HG03159 (cell line): ENCODE measurements around the gene ZNF620.
"Not testable (repeated sequence)": the region's sequence is repeated elsewhere in the genome, so short reads cannot be mapped to it uniquely, and the experiment has no call there.

Experiments used
- ATAC-seq: cut with Tn5 transposase; IDR thresholded peaks from one replicate; pipeline ENCODE4 v1.9.1; 2021; ENCODE audit warnings: mild to moderate bottlenecking, moderate library complexity; ENCODE audit not compliant: unreplicated experiment

The ZNF620 gene

DNA sequence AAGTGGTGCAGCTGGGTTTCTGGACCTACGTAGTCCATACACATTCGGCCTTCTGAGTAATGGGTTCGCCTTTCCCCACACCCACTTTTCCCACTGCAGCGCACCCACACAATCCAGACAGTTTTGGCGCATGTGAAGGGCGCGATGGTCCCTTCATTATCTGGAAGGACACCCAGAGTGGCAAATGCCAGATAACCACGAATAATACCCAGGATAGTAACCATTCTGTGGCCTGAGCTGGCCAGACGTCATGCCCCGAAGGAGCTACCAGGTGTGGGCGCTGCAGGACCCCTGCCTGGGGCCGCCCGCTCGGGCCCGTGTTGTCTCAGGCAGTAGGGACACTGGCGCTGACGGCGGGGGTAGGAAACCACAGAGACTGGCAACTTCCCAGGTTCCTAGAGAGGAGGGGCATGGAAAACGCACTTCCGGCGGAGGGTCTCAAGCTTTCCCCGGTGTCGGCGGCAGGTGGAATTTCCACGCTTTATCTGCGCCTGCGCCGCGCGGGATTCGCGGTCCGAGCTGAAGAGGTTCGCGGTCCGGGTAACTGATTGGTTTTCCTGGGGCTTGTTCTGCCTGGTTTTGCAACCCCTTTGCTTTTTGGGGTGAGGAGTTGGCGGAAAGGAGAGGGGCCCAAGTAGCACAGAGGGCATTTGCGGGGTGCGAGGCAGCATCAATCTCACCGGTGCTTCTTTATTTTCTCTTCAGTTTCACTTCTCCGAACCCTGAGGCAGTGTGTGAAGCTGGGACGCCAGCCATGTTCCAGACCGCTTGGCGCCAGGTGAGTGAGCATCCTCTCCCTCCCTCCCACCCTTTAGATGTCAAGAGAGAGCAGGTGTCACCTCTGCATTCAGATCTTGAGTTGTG is at the start of gene ZNF620:
Gene ZNF620 (plus strand): TSS at position 441 of the 864 bp plus-strand sequence. CDS start 314 bp downstream, at position 755.
- ATAC-seq, result peak; percentile 81

DNA sequence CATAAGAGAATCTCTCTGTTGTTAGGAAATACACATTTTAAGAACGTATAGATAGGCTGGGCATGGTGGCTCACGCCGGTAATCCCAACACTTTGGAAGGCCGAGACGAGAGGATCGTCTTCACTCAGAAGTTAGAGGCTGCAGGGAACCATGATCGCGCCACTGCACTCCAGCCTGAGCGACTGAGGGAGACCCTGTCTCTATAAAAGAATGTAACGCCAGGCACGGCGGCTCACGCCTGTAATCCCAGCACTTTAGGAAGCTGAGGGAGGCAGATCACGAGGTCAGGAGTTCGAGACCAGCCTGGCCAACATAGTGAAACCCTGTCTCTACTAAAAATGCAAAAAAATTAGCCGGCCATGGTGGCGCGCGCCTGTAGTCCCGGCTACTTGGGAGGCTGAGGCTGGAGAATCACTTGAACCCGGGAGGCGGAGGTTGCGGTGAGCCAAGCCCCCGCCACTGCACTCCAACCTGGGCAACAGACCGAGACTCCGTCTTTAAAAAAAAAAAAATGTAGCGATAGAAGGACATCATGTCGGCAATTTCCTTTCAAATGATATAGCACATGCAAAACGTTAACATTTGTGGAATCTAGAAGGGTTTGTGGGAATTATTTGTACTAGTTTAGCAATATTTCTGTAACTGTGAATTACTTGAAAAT is 49.4 kb upstream of the ZNF620 start:
- ATAC-seq, result no peak

DNA sequence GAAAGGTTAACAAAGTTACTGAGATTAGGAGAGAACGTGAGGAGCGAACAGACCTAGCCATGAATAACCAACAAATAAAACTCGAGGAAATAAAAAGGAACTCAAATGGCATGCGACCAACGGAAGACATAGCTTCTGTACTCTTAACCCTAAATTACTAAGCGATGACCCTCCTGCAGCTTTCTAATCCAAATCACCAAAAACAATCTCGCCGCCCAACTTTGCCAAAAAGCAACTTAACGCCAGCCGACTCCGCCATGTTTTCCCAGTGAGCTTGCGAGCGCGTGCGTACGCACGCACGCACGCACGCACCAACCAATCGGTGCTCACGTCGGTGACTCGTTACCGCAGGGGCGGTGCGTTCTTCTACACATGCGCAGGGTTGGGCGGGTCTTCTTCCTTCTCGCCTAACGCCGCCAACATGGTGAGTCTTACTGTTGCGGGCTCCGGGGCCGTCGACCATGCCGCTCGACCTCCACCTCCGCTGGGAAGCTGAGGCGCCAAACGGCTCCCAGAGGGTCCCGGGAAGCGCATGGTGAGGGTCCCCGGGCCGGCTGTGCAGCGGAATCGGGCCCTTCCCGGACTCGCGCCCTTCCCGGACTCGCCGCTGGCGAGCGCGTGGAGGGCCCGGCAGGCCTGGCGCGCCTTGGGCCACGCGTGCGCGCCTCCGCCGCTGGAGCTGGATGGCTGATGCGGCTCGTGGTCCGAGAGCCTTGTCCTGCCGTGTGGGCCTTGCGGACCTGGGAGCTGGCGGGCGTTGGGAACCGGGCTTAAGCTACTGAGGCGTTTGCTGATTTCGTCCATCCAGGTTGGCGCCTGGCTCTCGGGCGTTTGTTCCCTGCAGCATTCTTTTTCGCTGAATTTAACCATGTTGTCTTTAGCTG is 48.7 kb upstream of the ZNF620 start, which contains the start of gene RPL14:
Gene RPL14 (plus strand): TSS at position 400 of the 884 bp plus-strand sequence. CDS start 133 bp downstream, at position 533.
- ATAC-seq, result peak; percentile 65

DNA sequence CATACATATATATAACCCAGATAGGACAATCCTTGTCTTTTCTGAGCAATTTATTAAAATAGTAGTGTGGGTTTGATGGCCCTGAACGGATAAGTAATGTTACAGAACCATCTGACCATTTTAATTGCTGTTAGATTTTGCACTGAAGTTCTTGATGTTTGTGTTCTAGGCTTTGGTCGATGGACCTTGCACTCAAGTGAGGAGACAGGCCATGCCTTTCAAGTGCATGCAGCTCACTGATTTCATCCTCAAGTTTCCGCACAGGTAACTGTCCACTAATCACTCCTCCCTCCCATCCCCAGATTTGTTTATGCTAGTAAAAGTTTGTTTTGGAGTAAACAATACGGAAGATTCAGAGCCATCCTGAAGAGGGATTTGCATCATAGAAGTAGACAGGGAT is 47.4 kb upstream of the ZNF620 start:
- no peak for ATAC-seq

DNA sequence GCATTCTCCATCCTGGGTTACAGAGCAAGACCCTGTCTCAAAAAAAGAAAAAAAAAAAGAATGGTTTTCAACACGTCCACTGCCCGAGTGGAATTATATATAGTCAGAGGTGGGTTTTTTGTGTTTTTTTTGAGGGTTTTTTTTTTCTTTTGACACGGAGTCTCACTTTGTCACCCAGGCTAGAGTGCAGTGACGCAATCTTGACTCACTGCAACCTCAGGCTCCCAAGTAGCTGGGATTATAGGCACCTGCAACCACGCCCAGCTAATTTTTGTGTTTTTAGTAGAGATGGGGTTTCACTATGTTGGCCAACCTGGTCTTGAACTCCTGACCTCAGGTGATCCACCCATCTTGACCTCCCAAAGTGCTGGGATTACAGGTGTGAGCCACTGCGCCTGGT is 45.4 kb upstream of the ZNF620 start:
- ATAC-seq, result not testable (repeated sequence)

DNA sequence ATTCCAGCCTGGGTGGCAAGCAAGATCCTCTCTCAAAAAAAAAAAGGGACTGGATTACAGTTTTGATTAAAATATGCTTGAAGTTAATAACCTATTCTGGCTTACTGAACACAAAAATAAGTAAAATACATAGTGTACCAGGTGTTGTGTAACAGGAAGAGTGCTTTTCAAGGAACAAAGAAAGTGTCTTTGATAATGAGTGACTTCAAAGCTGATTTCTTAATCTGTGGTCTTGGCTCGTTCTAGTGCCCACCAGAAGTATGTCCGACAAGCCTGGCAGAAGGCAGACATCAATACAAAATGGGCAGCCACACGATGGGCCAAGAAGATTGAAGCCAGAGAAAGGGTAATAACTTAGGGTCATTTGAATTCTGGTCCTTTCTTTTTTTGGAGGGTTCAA is 44.7 kb upstream of the ZNF620 start:
- no peak for ATAC-seq

DNA sequence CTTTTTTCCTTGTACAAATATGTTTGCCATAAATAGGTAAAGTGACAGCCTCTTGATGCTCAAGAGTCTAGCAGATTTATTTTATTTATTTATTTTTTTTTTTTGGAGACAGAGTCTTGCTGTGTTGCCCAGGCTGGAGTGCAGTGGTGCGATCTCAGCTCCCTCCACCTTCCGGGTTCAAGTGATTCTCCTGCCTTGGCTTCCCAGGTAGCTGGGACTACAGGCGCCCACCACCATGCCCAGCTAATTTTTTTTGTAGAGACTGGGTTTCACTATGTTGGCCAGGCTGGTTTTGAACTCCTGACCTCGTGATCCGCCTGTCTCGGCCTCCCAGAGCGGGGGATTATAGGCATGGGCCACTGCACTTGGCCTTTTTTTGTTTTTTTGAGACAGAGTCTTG is 43.0 kb upstream of the ZNF620 start:
- ATAC-seq, result not testable (repeated sequence)

DNA sequence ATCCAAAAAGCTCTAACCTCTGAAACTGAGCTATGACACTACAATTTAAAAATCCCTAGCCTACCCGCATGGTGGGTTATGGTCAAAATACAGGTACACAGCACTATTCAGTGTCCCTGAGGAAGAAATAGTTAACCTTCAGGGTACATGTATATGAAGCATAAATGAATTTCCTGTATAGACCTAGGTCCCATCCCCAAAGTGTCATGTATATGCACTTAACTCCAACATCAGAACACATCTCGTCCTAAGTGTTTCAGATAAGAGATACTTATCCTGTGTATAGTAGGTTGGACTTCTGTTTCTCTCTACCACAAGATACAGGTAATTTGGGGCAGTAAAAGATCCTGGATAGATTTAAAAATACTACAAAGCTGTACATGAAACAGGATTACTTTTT is 42.3 kb upstream of the ZNF620 start:
- ATAC-seq, result no peak

DNA sequence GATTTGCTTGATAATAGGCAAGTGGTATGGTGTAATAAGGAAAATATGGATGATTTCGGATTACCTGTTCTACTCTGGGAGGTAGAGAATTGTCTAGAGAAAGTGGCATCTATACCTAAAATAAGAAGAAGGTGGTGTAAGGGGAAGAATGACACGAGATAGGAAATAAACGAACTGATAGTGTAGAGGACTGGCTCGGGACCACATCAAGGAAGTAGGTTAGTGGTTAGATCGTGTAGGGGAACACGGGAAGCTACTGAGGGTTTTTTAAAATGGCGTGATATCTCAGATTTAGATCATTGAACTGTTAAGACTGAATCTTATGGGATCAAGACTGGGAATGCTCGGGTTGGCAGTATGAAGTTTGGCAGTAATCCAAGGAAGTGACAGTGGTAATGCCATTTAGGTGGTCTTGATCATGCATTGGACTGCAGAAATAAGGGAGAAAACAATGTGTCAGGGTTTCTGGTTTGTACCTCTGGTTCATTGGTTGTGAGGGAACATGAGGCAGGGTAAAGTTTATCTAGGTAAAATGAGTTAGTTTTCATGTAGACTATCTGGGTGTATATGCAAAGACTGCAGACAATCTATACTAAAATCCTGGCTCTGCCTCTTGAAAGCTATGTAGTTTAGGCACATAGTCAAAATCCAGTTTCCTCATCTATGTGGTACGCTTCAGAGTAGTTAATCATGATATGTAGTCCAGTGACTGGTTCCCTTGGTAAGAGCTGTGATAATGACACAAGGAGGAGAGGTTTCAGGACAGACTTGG is 41.3 kb upstream of the ZNF620 start:
- no peak for ATAC-seq

DNA sequence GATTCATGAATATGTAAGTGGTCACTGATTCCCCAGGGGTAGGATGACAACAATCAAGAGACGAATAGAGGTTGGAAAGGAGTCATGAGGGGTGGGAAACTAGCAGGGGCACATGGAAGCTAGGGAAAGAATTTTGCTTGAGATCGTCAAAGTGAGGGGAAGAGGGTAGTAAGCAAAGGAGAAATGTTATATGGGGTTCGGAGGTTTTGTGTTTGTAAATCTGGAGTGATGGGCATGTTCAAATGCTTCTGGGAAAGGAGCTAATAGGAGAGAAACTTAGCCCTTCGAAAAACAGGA is 40.8 kb upstream of the ZNF620 start:
- ATAC-seq, result no peak

DNA sequence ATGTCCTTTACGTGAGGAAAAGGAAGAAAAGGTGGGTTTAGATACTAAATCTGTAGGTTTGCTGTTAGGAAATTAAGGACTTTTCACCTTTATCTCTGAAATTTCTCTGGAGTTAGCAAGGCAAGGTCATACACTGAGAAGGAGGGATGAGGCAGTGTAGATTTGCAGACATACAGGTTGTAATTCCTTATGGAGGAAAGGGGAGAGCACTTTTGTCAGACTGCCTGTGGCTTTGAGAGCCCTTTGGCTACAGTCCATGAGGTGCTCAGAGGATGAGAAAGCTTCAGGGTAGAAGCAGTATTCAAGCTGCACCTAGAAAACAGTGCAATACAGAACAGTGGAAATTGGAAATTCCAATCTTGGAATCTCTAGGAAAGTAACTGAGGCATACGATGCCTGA is 40.4 kb upstream of the ZNF620 start:
- ATAC-seq, result no peak

DNA sequence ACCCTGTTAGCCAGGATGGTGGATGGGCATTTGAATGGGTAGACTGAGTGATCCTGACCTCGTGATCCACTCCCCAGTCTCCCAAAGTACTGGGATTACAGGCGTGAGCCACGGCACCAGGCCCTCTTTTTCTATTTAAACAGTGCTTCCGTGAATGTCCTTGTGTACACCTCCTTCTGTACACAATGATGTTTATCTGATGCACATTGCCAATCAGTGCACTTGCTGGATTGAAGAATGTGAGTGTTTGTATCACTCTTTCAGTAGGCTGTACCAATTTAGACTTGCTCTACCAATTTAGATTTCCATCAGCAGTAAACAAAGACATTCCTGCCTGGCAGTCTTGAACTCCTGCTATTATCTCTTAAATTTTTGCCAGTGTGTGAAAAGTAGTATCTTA is 37.8 kb upstream of the ZNF620 start:
- ATAC-seq, result no peak

DNA sequence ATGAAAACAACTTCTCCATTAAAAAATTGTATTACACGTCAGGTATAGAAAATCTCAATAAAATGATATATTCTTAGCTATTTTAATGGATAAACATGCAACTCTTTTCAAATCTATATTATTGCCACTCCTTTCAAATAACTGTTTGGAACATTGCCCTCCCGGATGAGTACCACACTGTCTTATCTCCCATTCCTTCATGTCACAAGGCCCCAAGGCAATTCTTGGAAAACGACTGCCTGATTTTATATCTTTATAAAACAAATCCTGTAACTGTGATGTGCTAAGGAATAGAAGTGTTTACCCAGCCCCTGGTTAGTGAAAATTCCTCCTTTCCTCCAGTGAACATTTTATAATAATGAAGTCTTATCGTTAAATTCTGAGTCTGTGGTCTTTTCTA is 35.1 kb upstream of the ZNF620 start:
- ATAC-seq, result no peak

DNA sequence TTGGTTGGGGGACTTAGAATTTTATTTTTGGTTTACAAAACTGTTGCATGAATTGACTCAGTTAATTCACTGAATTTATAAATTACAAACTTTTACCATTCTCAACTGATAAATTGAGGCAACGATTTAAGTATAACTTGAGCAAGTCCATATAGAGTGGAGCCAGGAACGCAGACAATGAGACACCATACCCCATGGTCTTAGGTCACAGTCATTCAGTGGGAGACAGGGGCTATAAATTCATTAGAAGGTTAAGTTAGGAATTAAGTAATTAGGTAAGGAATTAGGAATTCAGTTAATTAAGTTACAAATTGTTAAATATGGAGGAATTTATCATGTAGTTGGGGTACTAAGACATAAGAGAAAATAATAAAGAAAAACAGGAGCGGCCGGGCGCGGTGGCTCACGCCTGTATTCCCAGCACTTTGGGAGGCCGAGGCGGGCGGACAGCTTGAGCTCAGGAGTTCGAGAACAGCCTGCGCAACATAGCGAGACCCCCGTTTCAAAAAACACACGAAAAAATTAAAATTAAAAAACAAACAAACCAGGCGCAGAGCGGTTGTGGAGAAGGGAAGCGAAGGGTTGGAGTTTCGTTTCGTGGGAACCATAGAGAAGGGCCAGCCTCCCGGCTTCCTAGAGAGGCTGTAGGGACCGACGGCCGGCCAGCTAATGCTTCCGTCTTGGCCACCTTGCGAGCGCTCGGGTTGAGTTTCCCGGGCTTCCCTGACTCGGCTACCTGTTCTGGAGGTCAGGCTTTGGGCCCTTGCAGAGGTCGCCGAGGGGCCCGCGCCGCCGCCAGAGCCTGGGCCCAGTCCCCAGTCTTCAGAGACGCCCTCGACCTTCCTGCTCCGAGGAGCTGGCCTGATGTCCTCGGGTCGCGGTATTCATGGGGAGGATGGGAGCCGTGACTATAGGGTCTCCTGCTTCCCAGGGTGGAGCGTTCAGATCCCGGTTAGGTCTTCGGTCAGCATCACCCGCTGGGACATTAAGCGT is 29.1 kb upstream of the ZNF620 start, which contains the start of gene ZNF619:
Gene ZNF619 (plus strand): TSS at position 645 of the 993 bp plus-strand sequence. CDS start 858 bp downstream, outside the sequence.
- peak; percentile 72 for ATAC-seq

DNA sequence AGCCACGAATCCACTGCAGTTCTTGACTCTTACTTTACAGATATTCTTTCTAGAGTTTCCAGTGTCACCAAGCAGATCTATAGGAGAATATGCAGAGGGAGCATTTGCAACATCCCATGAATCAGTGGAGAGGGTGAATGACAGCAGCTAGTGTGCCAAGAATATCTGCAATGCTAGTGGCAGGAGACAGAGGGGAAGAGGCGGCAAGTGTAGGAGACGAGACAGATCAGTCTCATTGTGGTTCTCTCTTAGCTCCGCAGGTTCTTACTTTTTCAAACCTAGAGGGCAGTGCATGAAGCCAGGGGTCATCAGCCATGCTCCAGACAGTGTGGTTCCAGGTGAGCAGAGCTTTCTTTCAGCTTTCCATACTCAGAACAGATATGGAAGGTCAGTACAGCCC is 28.2 kb upstream of the ZNF620 start:
- ATAC-seq, result no peak

DNA sequence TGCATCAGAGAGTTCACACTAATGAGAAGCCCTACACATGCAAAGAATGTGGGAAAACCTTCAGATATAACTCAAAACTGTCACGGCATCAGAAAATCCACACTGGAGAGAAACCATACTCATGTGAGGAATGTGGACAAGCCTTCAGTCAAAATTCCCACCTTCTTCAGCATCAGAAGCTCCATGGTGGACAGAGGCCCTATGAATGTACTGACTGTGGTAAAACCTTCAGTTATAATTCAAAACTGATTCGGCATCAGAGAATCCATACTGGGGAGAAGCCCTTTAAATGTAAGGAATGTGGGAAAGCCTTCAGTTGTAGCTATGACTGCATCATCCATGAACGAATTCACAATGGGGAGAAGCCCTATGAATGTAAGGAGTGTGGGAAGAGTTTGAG is 18.7 kb upstream of the ZNF620 start:
- ATAC-seq, result no peak

DNA sequence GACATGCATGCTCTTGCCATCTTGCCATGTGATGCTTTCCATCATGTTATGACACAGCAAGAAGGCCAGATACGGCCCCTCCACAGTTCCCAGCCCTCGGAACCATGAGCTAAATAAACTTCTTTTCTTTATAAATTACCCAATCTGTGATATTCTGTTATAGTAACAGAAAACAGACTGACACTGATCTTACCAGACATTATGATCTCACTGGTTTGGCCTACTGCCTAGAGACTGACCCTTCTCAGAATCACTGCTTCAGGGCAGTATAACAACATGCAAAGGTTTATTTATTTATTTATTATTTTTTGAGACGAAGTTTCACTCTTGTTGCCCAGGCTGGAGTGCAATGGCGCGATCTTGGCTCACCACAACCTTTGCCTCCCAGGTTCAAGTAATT is 14.9 kb upstream of the ZNF620 start:
- no peak for ATAC-seq

DNA sequence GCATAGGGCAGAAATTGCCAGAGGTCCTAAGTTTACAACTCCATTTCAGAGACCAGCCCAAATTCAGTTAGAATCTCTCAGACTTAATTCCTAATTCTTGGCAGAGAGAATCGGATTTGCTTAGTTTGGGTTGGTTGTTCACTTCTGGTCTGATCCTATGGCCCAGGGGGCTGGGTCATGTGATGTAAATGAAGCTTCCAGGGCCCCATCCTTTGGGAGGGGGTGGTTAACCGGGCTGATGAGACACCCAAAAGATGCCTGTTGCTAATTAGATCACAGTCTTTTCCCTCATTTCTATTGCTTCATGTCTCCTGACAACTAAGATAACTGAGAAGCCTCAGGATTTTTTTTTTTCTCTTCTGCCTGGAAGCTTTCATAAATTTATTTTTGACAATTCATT is 11.1 kb upstream of the ZNF620 start:
- ATAC-seq, result no peak

DNA sequence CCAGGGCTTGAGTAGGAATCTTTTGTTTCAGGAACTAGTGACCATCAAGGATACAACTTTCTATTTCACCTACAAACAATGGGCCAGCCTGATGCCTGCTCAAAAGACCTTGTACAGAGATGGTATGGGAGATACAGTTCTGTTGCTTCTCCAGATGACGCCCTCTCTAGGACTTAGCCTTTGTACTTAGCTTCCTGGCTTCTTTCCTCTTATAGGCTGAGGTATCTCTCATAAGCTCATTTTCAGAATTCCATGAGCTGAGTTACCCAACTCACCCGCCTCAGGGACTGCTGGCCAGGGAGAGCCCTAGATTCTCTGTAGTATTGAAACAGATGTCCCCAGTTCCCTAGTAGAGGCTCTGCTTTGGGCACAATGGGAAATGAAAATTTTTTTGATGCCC is 8.6 kb upstream of the ZNF620 start:
- ATAC-seq, result no peak
